Hepatocyte (in vitro differentiated cells): Measurements from ENCODE around the gene RERG. TPM values are rescaled to one million over a fixed set of nuclear protein-coding genes. Genes with fewer than 3 reads are reported as not detected.
"Not testable (repeated sequence)": the region's sequence is repeated elsewhere in the genome, so short reads cannot be mapped to it uniquely, and the experiment has no call there.

Experiments used
- DNase-seq: peaks from one replicate; pipeline ENCODE4 v3.0.0-alpha.2; 2016; ENCODE audit warnings: low spot score
- H2AFZ ChIP-seq: fragments of 200-600 bp; sonication (generic); 2 replicates; pipeline ENCODE4 v1.6.0; 2016; ENCODE audit warnings: antibody characterized with exemption, mild to moderate bottlenecking
- H3K27ac ChIP-seq: fragments of 200-600 bp; sonication (generic); 2 replicates; pipeline ENCODE4 v1.5.1; 2016; ENCODE audit warnings: mild to moderate bottlenecking
- H3K27me3 ChIP-seq: fragments of 200-600 bp; sonication (generic); 2 replicates; pipeline ENCODE4 v1.6.1; 2016
- H3K36me3 ChIP-seq: fragments of 200-600 bp; sonication (generic); replicated peaks from 2 replicates; pipeline ENCODE4 v1.5.1; 2016; ENCODE audit warnings: low read depth; ENCODE audit not compliant: insufficient read depth
- H3K4me1 ChIP-seq: fragments of 200-600 bp; sonication (generic); 2 replicates; pipeline ENCODE4 v1.5.1; 2016; ENCODE audit warnings: mild to moderate bottlenecking, moderate library complexity; ENCODE audit not compliant: insufficient read depth
- H3K4me2 ChIP-seq: fragments of 200-600 bp; sonication (generic); 2 replicates; pipeline ENCODE4 v1.6.0; 2016
- H3K4me3 ChIP-seq: fragments of 200-600 bp; sonication (generic); 2 replicates; pipeline ENCODE4 v1.5.1; 2016; ENCODE audit warnings: mild to moderate bottlenecking
- H3K79me2 ChIP-seq: fragments of 200-600 bp; sonication (generic); 2 replicates; pipeline ENCODE4 v1.6.0; 2017; ENCODE audit warnings: mild to moderate bottlenecking
- H3K9me2 ChIP-seq: fragments of 200-600 bp; sonication (generic); replicated peaks from 2 replicates; pipeline ENCODE4 v1.6.0; 2017; ENCODE audit warnings: mild to moderate bottlenecking; ENCODE audit not compliant: insufficient read depth
- H3K9me3 ChIP-seq: fragments of 200-600 bp; sonication (generic); 2 replicates; pipeline ENCODE4 v1.5.1; 2016; ENCODE audit warnings: low read depth, mild to moderate bottlenecking
- H4K20me1 ChIP-seq: fragments of 200-600 bp; sonication (generic); 2 replicates; pipeline ENCODE4 v1.6.0; 2016; ENCODE audit warnings: mild to moderate bottlenecking; ENCODE audit not compliant: insufficient read depth, poor library complexity, severe bottlenecking
- EZH2 ChIP-seq: fragments of 200-600 bp; sonication (generic); IDR thresholded peaks from 2 replicates; pipeline ENCODE4 v1.6.1; 2016; ENCODE audit warnings: antibody characterized with exemption, mild to moderate bottlenecking, borderline replicate concordance
- EZH2phosphoT487 ChIP-seq: fragments of 200-600 bp; sonication (generic); IDR thresholded peaks from one replicate; pipeline ENCODE4 v1.6.1; 2018; ENCODE audit warnings: antibody characterized with exemption, mild to moderate bottlenecking, low read depth, moderate library complexity; ENCODE audit not compliant: unreplicated experiment, severe bottlenecking
- WGBS: methylation state at CpG from one replicate; pipeline ENCODE4 v1.1.6; 2016; ENCODE audit warnings: low lambda C conversion rate; ENCODE audit errors: missing lambda C conversion rate; 5-methylcytosine and 5-hydroxymethylcytosine counted together
- polyA plus RNA-seq: library from polyadenylated mRNA; unstranded; fragments of >200 nt; fragmentation: Nextera tagmentation; extraction: Ambion mirVana; gene quantifications from 2 replicates; pipeline ENCODE4 v1.2.1, GENCODE V29; 2016
- total RNA-seq: library from RNA; depleted of rRNA; stranded (reverse); fragments of >200 nt; gene quantifications from 2 replicates; pipeline ENCODE4 v1.2.3, GENCODE V29; 2014
- TF ChIP-seq, protein P1 (sequence below): fragments of 200-600 bp; sonication (generic); IDR thresholded peaks from 2 replicates; pipeline ENCODE4 v1.5.1; 2016; ENCODE audit warnings: antibody characterized with exemption, mild to moderate bottlenecking; ENCODE audit not compliant: poor library complexity

The RERG gene
- total and polyA plus RNA-seq, 2 experiments from 2014 or later = 1.3 to 7.9 TPM

DNA sequence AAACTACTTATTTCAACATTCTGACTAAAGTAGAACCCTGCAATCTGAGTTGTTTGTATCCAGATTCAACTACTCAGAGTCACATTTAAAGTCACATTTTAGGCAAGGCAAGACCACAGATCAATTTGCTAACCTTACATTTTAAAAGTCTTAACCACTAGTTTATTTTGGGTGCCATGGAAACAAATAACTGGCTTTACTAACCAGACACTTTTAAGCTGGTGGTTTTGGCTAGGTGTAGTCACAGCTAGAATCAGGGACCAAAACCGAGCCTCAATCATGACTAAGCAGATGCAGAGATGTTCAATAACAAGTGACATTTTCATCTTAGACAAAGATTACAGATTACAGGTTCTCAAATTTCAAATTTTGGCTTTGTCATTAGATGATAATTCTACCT is 133.1 kb downstream of the RERG start:
- Histone ChIP-seq H2AFZ (no peak overlapping the region), H3K4me3 (no peak overlapping the region), H3K36me3 (no peaks in the 10 kb centered on the region), H3K79me2 (no peaks in the 10 kb centered on the region), H3K27ac (no peak overlapping the region), H4K20me1 (no peaks in the 10 kb centered on the region), H3K9me3 (no peaks in the 10 kb centered on the region), H3K4me2 (no peak overlapping the region), H3K9me2 (no peaks in the 10 kb centered on the region), H3K4me1 (no peaks in the 10 kb centered on the region), H3K27me3 (no peaks in the 10 kb centered on the region)
- 80% methylated on average over 1 of the region's 1 CpG for WGBS
- TF ChIP-seq EZH2phosphoT487 = no peak
- TF ChIP-seq EZH2 = no peak
- TF ChIP-seq, protein P1, sequence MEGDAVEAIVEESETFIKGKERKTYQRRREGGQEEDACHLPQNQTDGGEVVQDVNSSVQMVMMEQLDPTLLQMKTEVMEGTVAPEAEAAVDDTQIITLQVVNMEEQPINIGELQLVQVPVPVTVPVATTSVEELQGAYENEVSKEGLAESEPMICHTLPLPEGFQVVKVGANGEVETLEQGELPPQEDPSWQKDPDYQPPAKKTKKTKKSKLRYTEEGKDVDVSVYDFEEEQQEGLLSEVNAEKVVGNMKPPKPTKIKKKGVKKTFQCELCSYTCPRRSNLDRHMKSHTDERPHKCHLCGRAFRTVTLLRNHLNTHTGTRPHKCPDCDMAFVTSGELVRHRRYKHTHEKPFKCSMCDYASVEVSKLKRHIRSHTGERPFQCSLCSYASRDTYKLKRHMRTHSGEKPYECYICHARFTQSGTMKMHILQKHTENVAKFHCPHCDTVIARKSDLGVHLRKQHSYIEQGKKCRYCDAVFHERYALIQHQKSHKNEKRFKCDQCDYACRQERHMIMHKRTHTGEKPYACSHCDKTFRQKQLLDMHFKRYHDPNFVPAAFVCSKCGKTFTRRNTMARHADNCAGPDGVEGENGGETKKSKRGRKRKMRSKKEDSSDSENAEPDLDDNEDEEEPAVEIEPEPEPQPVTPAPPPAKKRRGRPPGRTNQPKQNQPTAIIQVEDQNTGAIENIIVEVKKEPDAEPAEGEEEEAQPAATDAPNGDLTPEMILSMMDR = no peak
- DNase-seq = no peak

DNA sequence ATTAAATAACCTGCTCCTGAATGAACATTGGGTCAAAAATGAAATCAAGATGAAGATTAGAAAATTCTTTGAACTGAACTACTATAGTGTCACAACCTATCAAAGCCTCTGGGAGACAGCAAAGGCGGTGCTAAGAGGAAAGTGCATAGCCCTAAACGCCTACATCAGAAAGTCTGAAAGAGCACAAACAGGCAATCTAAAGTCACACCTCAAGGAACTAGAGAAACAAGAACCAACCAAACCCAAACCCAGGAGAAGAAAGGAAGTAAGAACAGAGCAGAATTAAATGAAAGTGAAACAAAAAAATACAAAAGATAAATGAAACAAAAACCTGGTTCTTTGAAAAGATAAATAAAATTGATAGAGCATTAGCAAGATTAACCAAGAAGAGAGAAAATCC is 143.5 kb downstream of the RERG start:
- not testable (repeated sequence) for H3K9me3 ChIP-seq, H3K4me3 ChIP-seq, H3K79me2 ChIP-seq, H3K4me2 ChIP-seq, DNase-seq, H4K20me1 ChIP-seq, H3K4me1 ChIP-seq, H2AFZ ChIP-seq, H3K36me3 ChIP-seq, H3K9me2 ChIP-seq, H3K27me3 ChIP-seq, H3K27ac ChIP-seq
- 78% methylated on average over 2 of the region's 2 CpGs for WGBS

DNA sequence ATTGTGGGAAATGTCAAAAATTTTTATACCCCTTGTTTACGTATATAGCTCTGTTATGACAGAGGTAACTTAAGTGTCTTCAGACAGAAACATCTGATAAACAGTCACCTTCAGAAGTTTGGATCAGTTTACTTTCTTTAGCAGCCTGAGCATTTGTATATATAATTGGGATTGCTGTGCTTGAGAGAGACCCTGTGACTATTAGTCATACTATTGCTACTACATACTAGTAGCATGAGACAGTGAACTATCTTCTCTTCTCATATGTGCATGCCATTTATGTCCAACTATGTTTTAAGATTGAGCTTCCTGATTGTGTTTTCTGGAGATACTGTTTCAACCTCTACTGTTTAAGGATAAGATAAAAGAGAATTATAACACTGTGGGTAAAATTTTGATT is 146.9 kb downstream of the RERG start:
- Histone ChIP-seq H3K27ac (no peak overlapping the region), H4K20me1 (no peaks in the 10 kb centered on the region), H3K9me2 (no peaks in the 10 kb centered on the region), H3K36me3 (no peaks in the 10 kb centered on the region), H3K9me3 (no peaks in the 10 kb centered on the region), H3K4me1 (no peaks in the 10 kb centered on the region), H2AFZ (no peak overlapping the region), H3K4me2 (no peak overlapping the region), H3K27me3 (no peaks in the 10 kb centered on the region), H3K79me2 (no peaks in the 10 kb centered on the region), H3K4me3 (no peak overlapping the region)
- WGBS = 92% methylated on average over 1 of the region's 1 CpG
- no peak for DNase-seq
- TF ChIP-seq, protein P1 = no peak
- no peak for TF ChIP-seq EZH2phosphoT487
- no peak for TF ChIP-seq EZH2

DNA sequence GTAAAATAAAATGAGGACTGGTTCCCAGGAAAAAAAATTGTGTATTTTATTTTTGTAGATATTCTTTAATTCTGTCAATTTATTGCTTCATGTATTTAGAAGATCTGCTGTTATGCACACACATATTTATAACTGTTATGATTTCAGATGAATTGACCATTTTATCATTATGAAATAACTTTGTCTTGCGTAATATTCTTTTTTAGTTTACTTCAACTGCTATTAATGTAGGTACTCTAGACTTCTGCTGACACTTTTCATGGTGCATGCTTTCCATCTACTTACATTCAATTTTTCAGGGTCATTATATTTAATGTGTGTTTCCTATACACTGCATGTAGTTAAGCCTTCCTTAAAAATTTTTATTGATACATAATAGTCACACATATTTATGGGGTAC is 162.1 kb downstream of the RERG start:
- Histone ChIP-seq H3K4me2 (no peak overlapping the region), H3K36me3 (no peaks in the 10 kb centered on the region), H2AFZ (no peak overlapping the region), H4K20me1 (no peaks in the 10 kb centered on the region), H3K79me2 (no peaks in the 10 kb centered on the region), H3K27ac (no peak overlapping the region), H3K9me3 (no peaks in the 10 kb centered on the region), H3K9me2 (no peaks in the 10 kb centered on the region), H3K4me3 (no peak overlapping the region), H3K27me3 (no peaks in the 10 kb centered on the region), H3K4me1 (no peaks in the 10 kb centered on the region)
- no peak for DNase-seq
- 97% methylated on average over 1 of the region's 1 CpG for WGBS
- TF ChIP-seq EZH2phosphoT487 = no peak
- no peak for TF ChIP-seq EZH2
- TF ChIP-seq, protein P1 = no peak

Other genes with a start within 250 kb of the RERG start
- not detected in 2 replicates for gene PDE6H, start 248.4 kb downstream of the RERG start, total RNA-seq
- gene PDE6H, start 248.4 kb downstream of the RERG start, polyA plus RNA-seq = not detected in 2 replicates
- 0.16 and 0.60 TPM in 2 replicates for gene PTPRO, start 101.1 kb upstream of the RERG start, total RNA-seq
- 0.65 TPM in 1 of 2 replicates, not detected in the other for gene PTPRO, start 101.1 kb upstream of the RERG start, polyA plus RNA-seq